ENCODE results near the gene HMGXB3. TPM values are rescaled to one million over a fixed set of nuclear protein-coding genes. Genes with fewer than 3 reads are reported as not detected.

HMGXB3 gene
- total RNA-seq, 2 experiments from 2014 or later, result 27.2 to 30.5 TPM

GRCh38 chr5:149988126-149988525 is 12.4 kb upstream of the HMGXB3 start:
- intact Hi-C loops (cut with DNase I, micrococcal nuclease), result no loop called here
- H3K4me3 Mint-ChIP-seq, result no peak overlapping the region
- H3K27me3 Mint-ChIP-seq, result no peaks in the 10 kb centered on the region
- no peak for ATAC-seq
- DNase-seq, result no peak
- POLR2A ChIA-PET, result no interaction called here
- CTCF ChIA-PET, result interaction anchor here (1.2 kb wide), 1 partner anchor 154 kb away, joined by 4 read pairs; no protein-coding TSS in a partner anchor
- no peaks in the 10 kb centered on the region for H3K4me1 Mint-ChIP-seq
- no peaks in the 10 kb centered on the region for H3K9me3 Mint-ChIP-seq (ENCODE audit: low read depth)
- peaks cover 2% of the 10 kb centered on the region for H3K36me3 Mint-ChIP-seq (ENCODE audit: low read depth)
- no peak overlapping the region for H3K27ac Mint-ChIP-seq

GRCh38 chr5:149990518-149991376 is 9.8 kb upstream of the HMGXB3 start:
- no peak overlapping the region for H3K27ac Mint-ChIP-seq
- intact Hi-C loops (cut with DNase I, micrococcal nuclease), result loop anchor here (1.0 to 2.0 kb wide), 3 partner anchors 30 to 354 kb away; partner anchors contain the start of gene SLC26A2 (in 1 of the 2)
- ChIA-PET POLR2A (interaction anchor here (0.6 kb wide), 1 partner anchor 126 kb away, joined by 4 read pairs; no protein-coding TSS in a partner anchor), CTCF (interaction anchor here (0.6 to 5.8 kb wide), 37 partner anchors 9 to 1173 kb away, joined by 3 to 116 read pairs (median 4); partner anchors contain the start of genes HMGXB3, SLC26A2 and TIGD6)
- no peaks in the 10 kb centered on the region for H3K27me3 Mint-ChIP-seq
- no peak overlapping the region for H3K4me3 Mint-ChIP-seq
- H3K36me3 Mint-ChIP-seq (ENCODE audit: low read depth), result peaks cover 9% of the 10 kb centered on the region
- no peaks in the 10 kb centered on the region for H3K9me3 Mint-ChIP-seq (ENCODE audit: low read depth)
- H3K4me1 Mint-ChIP-seq, result no peaks in the 10 kb centered on the region
- ATAC-seq, result peak; percentile 94
- peak; percentile 81 for DNase-seq

- no peaks in the 10 kb centered on the region for H3K27me3 Mint-ChIP-seq
- H3K4me1 Mint-ChIP-seq, result no peaks in the 10 kb centered on the region
- CTCF ChIA-PET, result interaction anchor here (0.7 to 5.8 kb wide), 15 partner anchors 11 to 357 kb away, joined by 3 to 116 read pairs (median 5); partner anchors contain the start of gene SLC26A2
- ATAC-seq (no peak), DNase-seq (no peak)
- H3K9me3 Mint-ChIP-seq (ENCODE audit: low read depth), result no peaks in the 10 kb centered on the region
- intact Hi-C loops (cut with DNase I, micrococcal nuclease), result no loop called here
- H3K27ac Mint-ChIP-seq, result no peak overlapping the region
- no peak overlapping the region for H3K4me3 Mint-ChIP-seq
- POLR2A ChIA-PET, result no interaction called here
- H3K36me3 Mint-ChIP-seq (ENCODE audit: low read depth), result peaks cover 11% of the 10 kb centered on the region
These were observed 7.1 kb upstream of the HMGXB3 start for GRCh38 chr5:149993471-149993870.

GRCh38 chr5:149995385-149996204 is 4.9 kb upstream of the HMGXB3 start:
- intact Hi-C loops (cut with DNase I, micrococcal nuclease), result no loop called here
- ATAC-seq (no peak), DNase-seq (no peak)
- Mint-ChIP-seq H3K27ac (no peak overlapping the region), H3K27me3 (no peaks in the 10 kb centered on the region), H3K36me3 (ENCODE audit: low read depth) (peaks cover 14% of the 10 kb centered on the region), H3K4me3 (no peak overlapping the region), H3K9me3 (ENCODE audit: low read depth) (no peaks in the 10 kb centered on the region), H3K4me1 (peaks cover 11% of the 10 kb centered on the region)
- CTCF ChIA-PET, result interaction anchor here (1.0 to 5.8 kb wide), 3 partner anchors 15 to 162 kb away, joined by 3 to 116 read pairs (median 9); no protein-coding TSS in a partner anchor
- POLR2A ChIA-PET, result interaction anchor here (0.6 kb wide), 1 partner anchor 1790 kb away, joined by 3 read pairs; no protein-coding TSS in a partner anchor

- no peak overlapping the region for H3K4me3 Mint-ChIP-seq
- H3K9me3 Mint-ChIP-seq (ENCODE audit: low read depth), result no peaks in the 10 kb centered on the region
- no peaks in the 10 kb centered on the region for H3K27me3 Mint-ChIP-seq
- ATAC-seq (no peak), DNase-seq (no peak)
- peaks cover 14% of the 10 kb centered on the region for H3K36me3 Mint-ChIP-seq (ENCODE audit: low read depth)
- H3K27ac Mint-ChIP-seq, result no peak overlapping the region
- ChIA-PET CTCF (interaction anchor here (0.7 to 1.9 kb wide), 5 partner anchors 15 to 219 kb away, joined by 3 to 9 read pairs (median 4); no protein-coding TSS in a partner anchor), POLR2A (interaction anchor here (0.6 kb wide), 1 partner anchor 1790 kb away, joined by 3 read pairs; no protein-coding TSS in a partner anchor)
- peaks cover 11% of the 10 kb centered on the region for H3K4me1 Mint-ChIP-seq
- intact Hi-C loops (cut with DNase I, micrococcal nuclease), result no loop called here
These were observed 4.2 kb upstream of the HMGXB3 start for GRCh38 chr5:149996205-149996890.

GRCh38 chr5:149998281-149998680 is 2.3 kb upstream of the HMGXB3 start:
- H3K27ac Mint-ChIP-seq, result no peak overlapping the region
- ATAC-seq (no peak), DNase-seq (no peak)
- H3K4me1 Mint-ChIP-seq, result peaks cover 27% of the 10 kb centered on the region
- no peaks in the 10 kb centered on the region for H3K27me3 Mint-ChIP-seq
- CTCF ChIA-PET, result no interaction called here
- H3K9me3 Mint-ChIP-seq (ENCODE audit: low read depth), result no peaks in the 10 kb centered on the region
- intact Hi-C loops (cut with DNase I, micrococcal nuclease), result no loop called here
- H3K4me3 Mint-ChIP-seq, result no peak overlapping the region
- H3K36me3 Mint-ChIP-seq (ENCODE audit: low read depth), result peaks cover 21% of the 10 kb centered on the region
- POLR2A ChIA-PET, result no interaction called here

GRCh38 chr5:149999359-149999758 is 1.2 kb upstream of the HMGXB3 start:
- H3K4me3 Mint-ChIP-seq, result peak overlapping the region; percentile 86

GRCh38 chr5:149999866-150000255 is 678 bp upstream of the HMGXB3 start:
- ATAC-seq (no peak), DNase-seq (no peak)
- Mint-ChIP-seq H3K27ac (peak overlapping the region; percentile 94), H3K27me3 (no peaks in the 10 kb centered on the region), H3K9me3 (ENCODE audit: low read depth) (no peaks in the 10 kb centered on the region), H3K4me3 (peak overlapping the region; percentile 86), H3K36me3 (ENCODE audit: low read depth) (peaks cover 32% of the 10 kb centered on the region), H3K4me1 (peaks cover 35% of the 10 kb centered on the region)
- ChIA-PET CTCF (interaction anchor here (0.7 to 3.7 kb wide), 5 partner anchors 9 to 165 kb away, joined by 3 to 20 read pairs (median 4); partner anchors contain the start of gene SLC26A2), POLR2A (interaction anchor here (0.9 kb wide), 1 partner anchor 41 kb away, joined by 3 read pairs; no protein-coding TSS in a partner anchor)
- intact Hi-C loops (cut with DNase I, micrococcal nuclease), result loop anchor here (1.0 to 10.0 kb wide), 14 partner anchors 40 to 1775 kb away; partner anchors contain the start of genes SLC26A2 (in 2 of the 2), TCOF1 (in 2 of the 2), CD74 (in 1 of the 2) and CSNK1A1 (in 1 of the 2)

More at GRCh38 chr5:149999359-149999758, 1.2 kb upstream of the HMGXB3 start:
- ATAC-seq (no peak), DNase-seq (no peak)
- intact Hi-C loops (cut with DNase I, micrococcal nuclease), result no loop called here
- peak overlapping the region; percentile 94 for H3K27ac Mint-ChIP-seq
- H3K36me3 Mint-ChIP-seq (ENCODE audit: low read depth), result peaks cover 28% of the 10 kb centered on the region
- peaks cover 34% of the 10 kb centered on the region for H3K4me1 Mint-ChIP-seq
- no peaks in the 10 kb centered on the region for H3K27me3 Mint-ChIP-seq
- ChIA-PET CTCF (interaction anchor here (1.2 to 3.7 kb wide), 3 partner anchors 9 to 165 kb away, joined by 4 to 20 read pairs (median 5); no protein-coding TSS in a partner anchor), POLR2A (no interaction called here)
- H3K9me3 Mint-ChIP-seq (ENCODE audit: low read depth), result no peaks in the 10 kb centered on the region

GRCh38 chr5:150000990-150001659 is 586 bp downstream of the HMGXB3 start:
- H3K4me1 Mint-ChIP-seq, result peaks cover 37% of the 10 kb centered on the region
- POLR2A ChIA-PET, result no interaction called here
- peaks cover 27% of the 10 kb centered on the region for H3K36me3 Mint-ChIP-seq (ENCODE audit: low read depth)
- peak; percentile 65 for DNase-seq
- CTCF ChIA-PET, result interaction anchor here (1.1 to 3.7 kb wide), 3 partner anchors 10 to 41 kb away, joined by 4 to 20 read pairs (median 4); partner anchors contain the start of gene SLC26A2
- intact Hi-C loops (cut with DNase I, micrococcal nuclease), result loop anchor here (1.0 to 10.0 kb wide), 14 partner anchors 41 to 1774 kb away; partner anchors contain the start of genes SLC26A2 (in 2 of the 2), TCOF1 (in 2 of the 2), CD74 (in 1 of the 2) and CSNK1A1 (in 1 of the 2)
- H3K9me3 Mint-ChIP-seq (ENCODE audit: low read depth), result no peaks in the 10 kb centered on the region
- peak; percentile 14 for ATAC-seq
- no peaks in the 10 kb centered on the region for H3K27me3 Mint-ChIP-seq
- peak overlapping the region; percentile 93 for H3K27ac Mint-ChIP-seq
- H3K4me3 Mint-ChIP-seq, result peak overlapping the region; percentile 86
